ENCODE results near the gene ATP6V0A1. TPM values are rescaled to one million over a fixed set of nuclear protein-coding genes. Genes with fewer than 3 reads are reported as not detected.
A peak's percentile ranks its signal among the peaks of the same experiment; 100 is the strongest.
"Not testable (repeated sequence)": the region's sequence is repeated elsewhere in the genome, so short reads cannot be mapped to it uniquely, and the experiment has no call there.

ATP6V0A1 gene
- total and polyA plus RNA-seq, 2 donors: 15.4 to 47.7 TPM

DNA sequence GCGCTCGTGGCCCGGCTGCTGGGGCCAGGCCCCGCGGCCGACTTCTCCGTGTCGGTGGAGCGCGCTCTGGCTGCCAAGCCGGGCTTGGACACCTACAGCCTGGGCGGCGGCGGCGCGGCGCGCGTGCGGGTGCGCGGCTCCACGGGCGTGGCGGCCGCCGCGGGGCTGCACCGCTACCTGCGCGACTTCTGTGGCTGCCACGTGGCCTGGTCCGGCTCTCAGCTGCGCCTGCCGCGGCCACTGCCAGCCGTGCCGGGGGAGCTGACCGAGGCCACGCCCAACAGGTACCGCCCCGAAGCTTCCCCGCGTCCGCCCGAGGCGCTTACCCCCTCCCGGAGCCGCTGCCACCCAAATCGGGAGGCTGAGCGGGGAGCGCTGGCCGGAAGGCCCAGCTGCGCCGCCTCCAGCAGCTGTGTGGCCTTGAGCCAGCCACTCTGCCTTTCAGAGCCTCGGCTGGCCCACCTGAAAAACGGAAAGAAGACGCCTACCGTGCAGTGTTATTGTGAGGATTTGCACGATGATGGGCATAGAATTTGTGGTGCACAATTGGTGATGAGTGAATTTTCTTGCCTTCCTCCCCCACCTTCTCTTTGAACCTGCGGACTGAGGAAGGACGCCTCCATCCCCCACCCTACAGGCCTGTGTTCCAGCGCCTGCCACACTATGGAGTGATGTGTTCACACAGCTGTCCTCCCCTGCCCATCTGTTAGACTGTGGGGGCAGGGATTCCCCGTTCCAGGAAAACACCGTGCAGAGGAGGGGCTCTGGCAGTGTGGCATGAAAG, 77.9 kb downstream of the ATP6V0A1 start:
- peak overlapping the region; percentile 61 to 88 for H3K4me3 ChIP-seq (ENCODE audit: low read length in 2 of 2)
- no peaks in the 10 kb centered on the region for H3K27me3 ChIP-seq (ENCODE audit: control insufficient read depth in 2 of 2, insufficient read depth in 1 of 2, low read length in 1 of 2)
- 1% methylated on average over 65 of the region's 65 CpGs for WGBS
- H3K4me1 ChIP-seq (ENCODE audit: control insufficient read depth in 2 of 2, insufficient read depth in 2 of 2, low read length in 2 of 2): peaks cover 13 to 37% of the 10 kb centered on the region in 2 donors
- H3K36me3 ChIP-seq (ENCODE audit: control insufficient read depth in 2 of 2, insufficient read depth in 2 of 2, low read length in 1 of 2): peaks cover 5 to 19% of the 10 kb centered on the region in 2 donors
- DNase-seq (ENCODE audit: low read depth in 6 of 9, low spot score in 9 of 9): peak in 3 of 9 donors; percentile 53 to 71 (median 55)
- peak overlapping the region; percentile 51 to 91 for H3K27ac ChIP-seq (ENCODE audit: low read depth in 1 of 2, low read length in 1 of 2)
- H3K9me3 ChIP-seq (ENCODE audit: control insufficient read depth in 2 of 2, insufficient read depth in 1 of 2, low read length in 1 of 2): peaks cover 0 to 4% of the 10 kb centered on the region in 2 donors

DNA sequence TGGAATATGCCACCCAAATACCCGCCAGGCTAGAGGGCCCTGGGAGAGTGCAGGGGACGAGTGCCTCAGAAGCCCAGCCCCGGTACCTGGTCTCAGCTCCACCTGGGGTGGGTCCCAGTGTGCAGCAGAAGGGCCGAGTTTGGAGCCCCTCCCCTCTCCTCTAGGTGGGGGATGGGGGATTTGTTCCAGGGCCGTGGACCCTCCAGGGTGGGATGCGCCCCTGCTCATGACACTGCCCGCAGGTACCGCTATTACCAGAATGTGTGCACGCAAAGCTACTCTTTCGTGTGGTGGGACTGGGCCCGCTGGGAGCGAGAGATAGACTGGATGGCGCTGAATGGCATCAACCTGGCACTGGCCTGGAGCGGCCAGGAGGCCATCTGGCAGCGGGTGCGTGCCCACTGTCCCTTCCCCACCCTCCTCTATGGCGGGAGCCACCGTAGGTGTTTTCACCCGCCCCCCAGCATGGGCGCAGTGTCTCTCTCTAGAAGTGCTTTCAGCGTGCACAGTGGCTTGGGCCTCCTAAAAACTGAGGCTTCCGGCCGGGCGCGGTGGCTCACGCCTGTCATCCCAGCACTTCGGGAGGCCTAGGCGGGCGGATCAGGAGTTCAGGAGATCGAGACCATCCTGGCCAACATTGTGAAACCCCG, 78.6 kb downstream of the ATP6V0A1 start:
- Histone ChIP-seq H3K36me3 (ENCODE audit: control insufficient read depth in 2 of 2, insufficient read depth in 2 of 2, low read length in 1 of 2) (peaks cover 6 to 21% of the 10 kb centered on the region in 2 donors), H3K27me3 (ENCODE audit: control insufficient read depth in 2 of 2, insufficient read depth in 1 of 2, low read length in 1 of 2) (no peaks in the 10 kb centered on the region), H3K9me3 (ENCODE audit: control insufficient read depth in 2 of 2, insufficient read depth in 1 of 2, low read length in 1 of 2) (peaks cover 0 to 4% of the 10 kb centered on the region in 2 donors), H3K4me1 (ENCODE audit: control insufficient read depth in 2 of 2, insufficient read depth in 2 of 2, low read length in 2 of 2) (peaks cover 9 to 34% of the 10 kb centered on the region in 2 donors), H3K27ac (ENCODE audit: low read depth in 1 of 2, low read length in 1 of 2) (no peak overlapping the region), H3K4me3 (ENCODE audit: low read length in 2 of 2) (peak overlapping the region; percentile 61 to 88)
- WGBS: 92% methylated on average over 31 of the region's 31 CpGs
- DNase-seq (ENCODE audit: low read depth in 6 of 9, low spot score in 9 of 9): no peak

- Histone ChIP-seq H3K9me3 (ENCODE audit: control insufficient read depth in 2 of 2, insufficient read depth in 1 of 2, low read length in 1 of 2) (peaks cover 0 to 4% of the 10 kb centered on the region in 2 donors), H3K27ac (ENCODE audit: low read depth in 1 of 2, low read length in 1 of 2) (no peak overlapping the region), H3K4me3 (ENCODE audit: low read length in 2 of 2) (no peak overlapping the region), H3K4me1 (ENCODE audit: control insufficient read depth in 2 of 2, insufficient read depth in 2 of 2, low read length in 2 of 2) (peaks cover 9 to 37% of the 10 kb centered on the region in 2 donors), H3K27me3 (ENCODE audit: control insufficient read depth in 2 of 2, insufficient read depth in 1 of 2, low read length in 1 of 2) (no peaks in the 10 kb centered on the region), H3K36me3 (ENCODE audit: control insufficient read depth in 2 of 2, insufficient read depth in 2 of 2, low read length in 1 of 2) (peaks cover 11 to 27% of the 10 kb centered on the region in 2 donors)
- no peak for DNase-seq (ENCODE audit: low read depth in 6 of 9, low spot score in 9 of 9)
- WGBS: 98% methylated on average over 5 of the region's 5 CpGs
Measured at GRCh38 chr17:42537826-42538451, 79.3 kb downstream of the ATP6V0A1 start.

GRCh38 chr17:42538482-42538881, 79.8 kb downstream of the ATP6V0A1 start:
- H3K36me3 ChIP-seq (ENCODE audit: control insufficient read depth in 2 of 2, insufficient read depth in 2 of 2, low read length in 1 of 2): peaks cover 15 to 30% of the 10 kb centered on the region in 2 donors
- peaks cover 0 to 4% of the 10 kb centered on the region in 2 donors for H3K9me3 ChIP-seq (ENCODE audit: control insufficient read depth in 2 of 2, insufficient read depth in 1 of 2, low read length in 1 of 2)
- no peak overlapping the region for H3K4me3 ChIP-seq (ENCODE audit: low read length in 2 of 2)
- no peak for DNase-seq (ENCODE audit: low read depth in 6 of 9, low spot score in 9 of 9)
- H3K27me3 ChIP-seq (ENCODE audit: control insufficient read depth in 2 of 2, insufficient read depth in 1 of 2, low read length in 1 of 2): no peaks in the 10 kb centered on the region
- WGBS: 98% methylated on average over 14 of the region's 14 CpGs
- H3K4me1 ChIP-seq (ENCODE audit: control insufficient read depth in 2 of 2, insufficient read depth in 2 of 2, low read length in 2 of 2): peaks cover 9 to 37% of the 10 kb centered on the region in 2 donors
- H3K27ac ChIP-seq (ENCODE audit: low read depth in 1 of 2, low read length in 1 of 2): no peak overlapping the region

DNA sequence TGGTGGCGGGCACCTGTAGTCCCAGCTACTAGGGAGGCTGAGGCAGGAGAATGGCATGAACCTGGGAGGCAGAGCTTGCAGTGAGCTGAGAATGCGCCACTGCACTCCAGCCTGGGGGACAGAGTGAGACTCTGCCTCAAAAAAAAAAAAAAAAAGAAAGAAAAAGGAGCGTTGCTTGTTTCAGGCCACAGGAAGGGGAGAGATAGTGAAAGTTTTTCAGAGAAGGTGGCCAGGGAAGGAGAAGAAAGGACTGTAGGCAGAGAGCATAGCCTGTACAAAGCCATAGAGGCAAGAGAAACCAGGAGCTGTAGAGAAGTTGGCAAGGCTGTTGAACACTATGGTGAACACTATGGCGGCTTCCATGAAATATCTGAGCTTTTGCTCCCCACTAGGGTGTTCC, 81.9 kb downstream of the ATP6V0A1 start:
- 97% methylated on average over 4 of the region's 4 CpGs for WGBS

GRCh38 chr17:42541041-42541833, 82.6 kb downstream of the ATP6V0A1 start:
- DNase-seq (ENCODE audit: low read depth in 6 of 9, low spot score in 9 of 9): peak in 2 of 9 donors; percentile 45 to 69
- Histone ChIP-seq H3K4me3 (ENCODE audit: low read length in 2 of 2) (no peak overlapping the region), H3K27me3 (ENCODE audit: control insufficient read depth in 2 of 2, insufficient read depth in 1 of 2, low read length in 1 of 2) (no peaks in the 10 kb centered on the region), H3K36me3 (ENCODE audit: control insufficient read depth in 2 of 2, insufficient read depth in 2 of 2, low read length in 1 of 2) (peaks cover 23 to 38% of the 10 kb centered on the region in 2 donors), H3K4me1 (ENCODE audit: control insufficient read depth in 2 of 2, insufficient read depth in 2 of 2, low read length in 2 of 2) (peaks cover 7 to 28% of the 10 kb centered on the region in 2 donors), H3K9me3 (ENCODE audit: control insufficient read depth in 2 of 2, insufficient read depth in 1 of 2, low read length in 1 of 2) (peaks cover 0 to 4% of the 10 kb centered on the region in 2 donors), H3K27ac (ENCODE audit: low read depth in 1 of 2, low read length in 1 of 2) (peak overlapping the region in 1 of 2 donors; percentile 23)
- 87% methylated on average over 17 of the region's 17 CpGs for WGBS

More for the DNA sequence above, 81.9 kb downstream of the ATP6V0A1 start:
- H3K4me3 ChIP-seq (ENCODE audit: low read length in 2 of 2); H3K27me3 ChIP-seq (ENCODE audit: control insufficient read depth in 2 of 2, insufficient read depth in 1 of 2, low read length in 1 of 2); DNase-seq (ENCODE audit: low read depth in 6 of 9, low spot score in 9 of 9); H3K9me3 ChIP-seq (ENCODE audit: control insufficient read depth in 2 of 2, insufficient read depth in 1 of 2, low read length in 1 of 2): not testable (repeated sequence)
- H3K4me1 ChIP-seq (ENCODE audit: control insufficient read depth in 2 of 2, insufficient read depth in 2 of 2, low read length in 2 of 2): peaks cover 7 to 32% of the 10 kb centered on the region in 2 donors
- H3K27ac ChIP-seq (ENCODE audit: low read depth in 1 of 2, low read length in 1 of 2): peak overlapping the region in 1 of 2 donors; percentile 23
- H3K36me3 ChIP-seq (ENCODE audit: control insufficient read depth in 2 of 2, insufficient read depth in 2 of 2, low read length in 1 of 2): peaks cover 23 to 38% of the 10 kb centered on the region in 2 donors

DNA sequence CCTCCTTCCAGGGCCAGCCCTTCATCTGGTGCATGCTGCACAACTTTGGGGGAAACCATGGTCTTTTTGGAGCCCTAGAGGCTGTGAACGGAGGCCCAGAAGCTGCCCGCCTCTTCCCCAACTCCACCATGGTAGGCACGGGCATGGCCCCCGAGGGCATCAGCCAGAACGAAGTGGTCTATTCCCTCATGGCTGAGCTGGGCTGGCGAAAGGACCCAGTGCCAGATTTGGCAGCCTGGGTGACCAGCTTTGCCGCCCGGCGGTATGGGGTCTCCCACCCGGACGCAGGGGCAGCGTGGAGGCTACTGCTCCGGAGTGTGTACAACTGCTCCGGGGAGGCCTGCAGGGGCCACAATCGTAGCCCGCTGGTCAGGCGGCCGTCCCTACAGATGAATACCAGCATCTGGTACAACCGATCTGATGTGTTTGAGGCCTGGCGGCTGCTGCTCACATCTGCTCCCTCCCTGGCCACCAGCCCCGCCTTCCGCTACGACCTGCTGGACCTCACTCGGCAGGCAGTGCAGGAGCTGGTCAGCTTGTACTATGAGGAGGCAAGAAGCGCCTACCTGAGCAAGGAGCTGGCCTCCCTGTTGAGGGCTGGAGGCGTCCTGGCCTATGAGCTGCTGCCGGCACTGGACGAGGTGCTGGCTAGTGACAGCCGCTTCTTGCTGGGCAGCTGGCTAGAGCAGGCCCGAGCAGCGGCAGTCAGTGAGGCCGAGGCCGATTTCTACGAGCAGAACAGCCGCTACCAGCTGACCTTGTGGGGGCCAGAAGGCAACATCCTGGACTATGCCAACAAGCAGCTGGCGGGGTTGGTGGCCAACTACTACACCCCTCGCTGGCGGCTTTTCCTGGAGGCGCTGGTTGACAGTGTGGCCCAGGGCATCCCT, 84.8 kb downstream of the ATP6V0A1 start:
- no peaks in the 10 kb centered on the region for H3K9me3 ChIP-seq (ENCODE audit: control insufficient read depth in 2 of 2, insufficient read depth in 1 of 2, low read length in 1 of 2)
- no peak overlapping the region for H3K4me3 ChIP-seq (ENCODE audit: low read length in 2 of 2)
- no peak for DNase-seq (ENCODE audit: low read depth in 6 of 9, low spot score in 9 of 9)
- peaks cover 23 to 35% of the 10 kb centered on the region in 2 donors for H3K36me3 ChIP-seq (ENCODE audit: control insufficient read depth in 2 of 2, insufficient read depth in 2 of 2, low read length in 1 of 2)
- no peak overlapping the region for H3K27ac ChIP-seq (ENCODE audit: low read depth in 1 of 2, low read length in 1 of 2)
- H3K4me1 ChIP-seq (ENCODE audit: control insufficient read depth in 2 of 2, insufficient read depth in 2 of 2, low read length in 2 of 2): peaks cover 4 to 25% of the 10 kb centered on the region in 2 donors
- H3K27me3 ChIP-seq (ENCODE audit: control insufficient read depth in 2 of 2, insufficient read depth in 1 of 2, low read length in 1 of 2): peaks cover 0 to 10% of the 10 kb centered on the region in 2 donors
- 98% methylated on average over 39 of the region's 39 CpGs for WGBS

GRCh38 chr17:42544874-42545283, 86.2 kb downstream of the ATP6V0A1 start:
- Histone ChIP-seq H3K27ac (ENCODE audit: low read depth in 1 of 2, low read length in 1 of 2) (no peak overlapping the region), H3K27me3 (ENCODE audit: control insufficient read depth in 2 of 2, insufficient read depth in 1 of 2, low read length in 1 of 2) (peaks cover 0 to 17% of the 10 kb centered on the region in 2 donors), H3K9me3 (ENCODE audit: control insufficient read depth in 2 of 2, insufficient read depth in 1 of 2, low read length in 1 of 2) (no peaks in the 10 kb centered on the region), H3K36me3 (ENCODE audit: control insufficient read depth in 2 of 2, insufficient read depth in 2 of 2, low read length in 1 of 2) (peaks cover 23 to 27% of the 10 kb centered on the region in 2 donors), H3K4me1 (ENCODE audit: control insufficient read depth in 2 of 2, insufficient read depth in 2 of 2, low read length in 2 of 2) (peaks cover 4 to 32% of the 10 kb centered on the region in 2 donors), H3K4me3 (ENCODE audit: low read length in 2 of 2) (no peak overlapping the region)
- 83% methylated on average over 8 of the region's 8 CpGs for WGBS
- DNase-seq (ENCODE audit: low read depth in 6 of 9, low spot score in 9 of 9): no peak
